Naive thymus-derived CD4-positive, alpha-beta T cell (primary cell): ENCODE data around the gene CCDC120. TPM values are rescaled to one million over a fixed set of nuclear protein-coding genes. Genes with fewer than 3 reads are reported as not detected.

Experiments
- ATAC-seq: fragments of 150-1000 bp; cut with Tn5 transposase; 2 replicates; pipeline ENCODE4 v1.10.0; 2021; ENCODE audit warnings: mild to moderate bottlenecking, moderate library complexity
- CTCF ChIA-PET: fragments of 350-600 bp; sonication (Branson Sonifier 250); formaldehyde crosslinking; loops from one replicate; lab custom pipeline; 2021; ENCODE audit warnings: antibody characterized with exemption; lab: Charles Lee
- POLR2A ChIA-PET: fragments of 350-600 bp; sonication (Branson Sonifier 250); formaldehyde crosslinking; loops from one replicate; lab custom pipeline; 2021; ENCODE audit warnings: antibody characterized with exemption, inconsistent platforms; lab: Charles Lee
- DNase-seq, 9 donors: peaks; one replicate each; pipeline versions ENCODE4 v3.0.0 to v3.0.0-alpha.2; 2020 to 2022; ENCODE audit warnings: mixed read lengths in 1 of 9
- H3K27ac ChIP-seq: one replicate; pipeline ENCODE4 v1.7.0; 2013; ENCODE audit warnings: mild to moderate bottlenecking, low read depth, low read length, moderate library complexity
- H3K27me3 ChIP-seq, 2 donors: one replicate each; pipeline ENCODE4 v1.7.0; 2013; ENCODE audit warnings: low read length in 2 of 2, mild to moderate bottlenecking in 2 of 2, moderate library complexity in 2 of 2; ENCODE audit not compliant: control insufficient read depth in 2 of 2, insufficient read depth in 2 of 2
- H3K36me3 ChIP-seq, 3 experiments: 1 replicate in 2 of 3; 2 replicates in 1 of 3; pipeline ENCODE4 v1.7.0; 2013; ENCODE audit warnings: low read length in 3 of 3, mild to moderate bottlenecking in 3 of 3, moderate library complexity in 1 of 3; ENCODE audit not compliant: insufficient read depth in 3 of 3, control insufficient read depth in 2 of 3
- H3K4me1 ChIP-seq, 2 donors: one replicate each; pipeline ENCODE4 v1.7.0; 2013; ENCODE audit warnings: low read length in 2 of 2, mild to moderate bottlenecking in 2 of 2, moderate library complexity in 1 of 2; ENCODE audit not compliant: control insufficient read depth in 2 of 2, insufficient read depth in 2 of 2
- H3K4me3 ChIP-seq: 2 replicates; pipeline ENCODE4 v1.7.0; 2013; ENCODE audit warnings: mild to moderate bottlenecking, low read length
- H3K9me3 ChIP-seq, 3 experiments: 1 replicate in 2 of 3; 2 replicates in 1 of 3; pipeline ENCODE4 v1.7.0; 2013; ENCODE audit warnings: low read length in 3 of 3; ENCODE audit not compliant: control insufficient read depth in 2 of 3
- H3K27ac Mint-ChIP-seq, 9 donors: one replicate each; pipeline ENCODE4 v1.8.0; 2020 to 2022; ENCODE audit warnings: mixed read lengths in 9 of 9, mild to moderate bottlenecking in 8 of 9, moderate library complexity in 5 of 9, inconsistent platforms in 2 of 9
- H3K27me3 Mint-ChIP-seq, 5 donors: one replicate each; pipeline ENCODE4 v1.8.0; 2021 to 2022; ENCODE audit warnings: mixed read lengths in 5 of 5, mild to moderate bottlenecking in 1 of 5
- H3K36me3 Mint-ChIP-seq, 5 donors: one replicate each; pipeline ENCODE4 v1.8.0; 2020 to 2022; ENCODE audit warnings: mixed read lengths in 5 of 5, mild to moderate bottlenecking in 3 of 5, inconsistent platforms in 1 of 5
- H3K4me1 Mint-ChIP-seq, 7 donors: one replicate each; pipeline ENCODE4 v1.8.0; 2020 to 2022; ENCODE audit warnings: mixed read lengths in 7 of 7, mild to moderate bottlenecking in 3 of 7, inconsistent platforms in 1 of 7
- H3K4me3 Mint-ChIP-seq, 10 donors: one replicate each; pipeline ENCODE4 v1.8.0; 2020 to 2022; ENCODE audit warnings: mild to moderate bottlenecking in 10 of 10, mixed read lengths in 10 of 10, moderate library complexity in 6 of 10, inconsistent platforms in 2 of 10
- H3K9me3 Mint-ChIP-seq, 11 donors: one replicate each; pipeline ENCODE4 v1.8.0; 2020 to 2022; ENCODE audit warnings: mixed read lengths in 11 of 11, mild to moderate bottlenecking in 4 of 11, inconsistent platforms in 1 of 11, moderate library complexity in 1 of 11
- intact Hi-C, 2 donors: fragments of 100-400 bp; cut with micrococcal nuclease; formaldehyde crosslinking; loops; one replicate each; pipeline ENCODE4 v1.15.1; 2023
- polyA plus RNA-seq, 2 donors: library from polyadenylated mRNA; unstranded; fragments of 300-500 nt; fragmentation: Illumina TruSeq; gene quantifications; one replicate each; pipeline ENCODE4 v1.2.3, GENCODE V29; 2021
- total RNA-seq, 6 experiments: library from RNA in 5 of 6; stranded (reverse) in 5 of 6; gene quantifications; 1 replicate in 5 of 6; 2 replicates in 1 of 6; pipeline ENCODE4 v1.2.3 and lab custom pipeline; 2021 to 2026

The CCDC120 gene
- total and polyA plus RNA-seq, 7 experiments from 2014 or later: 1.3 to 15.1 (median 11.0) TPM

GRCh38 chrX:49116716-49117115, 57.9 kb downstream of the CCDC120 start:
- ATAC-seq (no peak), DNase-seq (no peak)
- Histone ChIP-seq H3K4me3 (peak overlapping the region; percentile 39), H3K27ac (peak overlapping the region; percentile 57), H3K27me3 (no peaks in the 10 kb centered on the region), H3K4me1 (peaks cover 11 to 14% of the 10 kb centered on the region in 2 donors), H3K36me3 (peaks cover 0 to 52% (median 2%) of the 10 kb centered on the region in 3 experiments), H3K9me3 (no peaks in the 10 kb centered on the region)
- intact Hi-C loops: no loop called here
- H3K27ac Mint-ChIP-seq: peak overlapping the region in 5 of 9 donors; percentile 51 to 98 (median 83)
- H3K9me3 Mint-ChIP-seq: peaks cover 0 to 1% (median 0%) of the 10 kb centered on the region in 11 donors
- POLR2A ChIA-PET: no interaction called here
- H3K4me1 Mint-ChIP-seq: peaks cover 21 to 38% (median 28%) of the 10 kb centered on the region in 7 donors
- H3K36me3 Mint-ChIP-seq: peaks cover 4 to 40% (median 15%) of the 10 kb centered on the region in 5 donors
- CTCF ChIA-PET: no interaction called here
- peak overlapping the region in 8 of 10 donors; percentile 53 to 98 (median 86) for H3K4me3 Mint-ChIP-seq
- no peaks in the 10 kb centered on the region for H3K27me3 Mint-ChIP-seq

- DNase-seq: no peak
- ATAC-seq: no peak
- no peaks in the 10 kb centered on the region for H3K9me3 ChIP-seq
- ChIA-PET POLR2A (no interaction called here), CTCF (no interaction called here)
- H3K27me3 ChIP-seq: no peaks in the 10 kb centered on the region
- peak overlapping the region; percentile 84 to 98 (median 94) for H3K27ac Mint-ChIP-seq
- H3K4me1 Mint-ChIP-seq: peaks cover 25 to 47% (median 29%) of the 10 kb centered on the region in 7 donors
- peaks cover 4 to 38% (median 14%) of the 10 kb centered on the region in 5 donors for H3K36me3 Mint-ChIP-seq
- peaks cover 11 to 16% of the 10 kb centered on the region in 2 donors for H3K4me1 ChIP-seq
- H3K27ac ChIP-seq: peak overlapping the region; percentile 57
- peaks cover 0 to 49% (median 0%) of the 10 kb centered on the region in 3 experiments for H3K36me3 ChIP-seq
- H3K4me3 Mint-ChIP-seq: peak overlapping the region; percentile 78 to 98 (median 88)
- H3K9me3 Mint-ChIP-seq: peaks cover 0 to 1% (median 0%) of the 10 kb centered on the region in 11 donors
- peak overlapping the region; percentile 39 for H3K4me3 ChIP-seq
- H3K27me3 Mint-ChIP-seq: no peaks in the 10 kb centered on the region
- intact Hi-C loops: no loop called here
Measured at GRCh38 chrX:49117581-49117980, 58.8 kb downstream of the CCDC120 start.

Other genes with a start within 250 kb of the CCDC120 start
- not detected for gene ERAS, start 232.5 kb upstream of the CCDC120 start, total RNA-seq
- gene ERAS, start 232.5 kb upstream of the CCDC120 start, polyA plus RNA-seq: not detected
- gene PCSK1N, start 223.4 kb upstream of the CCDC120 start, total RNA-seq: 10 to 100 TPM in 1 of 5 experiments, 1 to 10 TPM in 3, under 1 TPM in 1; 0.36 to 14.0 (median 3.5) TPM
- 1 to 10 TPM; 6.0 to 7.9 TPM for gene PCSK1N, start 223.4 kb upstream of the CCDC120 start, polyA plus RNA-seq
- 10 to 100 TPM; 41.1 to 46.6 (median 44.2) TPM for gene TIMM17B, start 161.2 kb upstream of the CCDC120 start, total RNA-seq
- 10 to 100 TPM; 55.8 to 57.0 TPM for gene TIMM17B, start 161.2 kb upstream of the CCDC120 start, polyA plus RNA-seq
- gene PQBP1, start 161.1 kb upstream of the CCDC120 start, total RNA-seq: 10 to 100 TPM; 64.1 to 89.5 (median 74.6) TPM
- 100 to 1,000 TPM; 110 to 125 TPM for gene PQBP1, start 161.1 kb upstream of the CCDC120 start, polyA plus RNA-seq
- gene SLC35A2, start 147.4 kb upstream of the CCDC120 start, total RNA-seq: 10 to 100 TPM; 13.9 to 36.7 (median 18.5) TPM
- gene SLC35A2, start 147.4 kb upstream of the CCDC120 start, polyA plus RNA-seq: 1 to 10 TPM; 6.7 to 8.1 TPM
- 100 to 1,000 TPM; 144 to 321 (median 276) TPM for gene PIM2, start 140.0 kb upstream of the CCDC120 start, total RNA-seq
- gene PIM2, start 140.0 kb upstream of the CCDC120 start, polyA plus RNA-seq: 100 to 1,000 TPM; 401 to 463 TPM
- 10 to 100 TPM; 62.5 to 95.5 (median 90.4) TPM for gene OTUD5, start 101.4 kb upstream of the CCDC120 start, total RNA-seq
- 10 to 100 TPM; 17.2 to 33.8 TPM for gene OTUD5, start 101.4 kb upstream of the CCDC120 start, polyA plus RNA-seq
- 1 to 10 TPM; 1.4 to 5.8 (median 2.3) TPM for gene KCND1, start 87.2 kb upstream of the CCDC120 start, total RNA-seq
- under 1 TPM in 1 of 2 donors, not detected in 1; 0.07 TPM for gene KCND1, start 87.2 kb upstream of the CCDC120 start, polyA plus RNA-seq
- gene GRIPAP1, start 56.7 kb upstream of the CCDC120 start, total RNA-seq: 100 to 1,000 TPM; 103 to 108 (median 105) TPM
- gene GRIPAP1, start 56.7 kb upstream of the CCDC120 start, polyA plus RNA-seq: 10 to 100 TPM; 13.6 to 24.9 TPM
- 10 to 100 TPM; 26.2 to 54.2 (median 30.5) TPM for gene TFE3, start 15.6 kb upstream of the CCDC120 start, total RNA-seq
- gene TFE3, start 15.6 kb upstream of the CCDC120 start, polyA plus RNA-seq: 1 to 10 TPM; 2.2 to 4.3 TPM
- gene PRAF2, start 15.0 kb downstream of the CCDC120 start, total RNA-seq: 10 to 100 TPM; 15.9 to 28.3 (median 20.4) TPM
- gene PRAF2, start 15.0 kb downstream of the CCDC120 start, polyA plus RNA-seq: 10 to 100 TPM; 46.1 to 56.4 TPM
- gene WDR45, start 20.9 kb downstream of the CCDC120 start, total RNA-seq: 100 to 1,000 TPM in 2 of 5 experiments, 10 to 100 TPM in 3; 51.4 to 115 (median 80.0) TPM
- 10 to 100 TPM; 38.3 to 54.2 TPM for gene WDR45, start 20.9 kb downstream of the CCDC120 start, polyA plus RNA-seq
- gene GPKOW, start 64.7 kb downstream of the CCDC120 start, total RNA-seq: 10 to 100 TPM; 11.3 to 30.9 (median 18.9) TPM
- gene GPKOW, start 64.7 kb downstream of the CCDC120 start, polyA plus RNA-seq: 10 to 100 TPM; 30.7 to 42.4 TPM
- 1 to 10 TPM; 1.5 to 2.6 (median 2.1) TPM for gene MAGIX, start 103.8 kb downstream of the CCDC120 start, total RNA-seq
- gene MAGIX, start 103.8 kb downstream of the CCDC120 start, polyA plus RNA-seq: 1 to 10 TPM in 1 of 2 donors, under 1 TPM in 1; 0.38 to 1.0 TPM
- gene PLP2, start 112.9 kb downstream of the CCDC120 start, total RNA-seq: 100 to 1,000 TPM in 1 of 5 experiments, 10 to 100 TPM in 4; 64.2 to 132 (median 90.5) TPM
- 100 to 1,000 TPM; 100 to 129 TPM for gene PLP2, start 112.9 kb downstream of the CCDC120 start, polyA plus RNA-seq
- gene PRICKLE3, start 127.4 kb downstream of the CCDC120 start, total RNA-seq: 10 to 100 TPM in 1 of 5 experiments, 1 to 10 TPM in 4; 7.2 to 19.8 (median 9.2) TPM
- gene PRICKLE3, start 127.4 kb downstream of the CCDC120 start, polyA plus RNA-seq: 1 to 10 TPM; 1.4 to 4.2 TPM
- gene SYP, start 141.2 kb downstream of the CCDC120 start, total RNA-seq: 1 to 10 TPM in 3 of 5 experiments, under 1 TPM in 2; 0.35 to 2.2 (median 1.1) TPM
- gene SYP, start 141.2 kb downstream of the CCDC120 start, polyA plus RNA-seq: under 1 TPM; 0.26 to 0.53 TPM
- 1 to 10 TPM in 4 of 5 experiments, under 1 TPM in 1; 0.58 to 2.2 (median 1.3) TPM for gene CACNA1F, start 174.3 kb downstream of the CCDC120 start, total RNA-seq
- under 1 TPM in 1 of 2 donors, not detected in 1; 0.12 TPM for gene CACNA1F, start 174.3 kb downstream of the CCDC120 start, polyA plus RNA-seq
- gene CCDC22, start 176.5 kb downstream of the CCDC120 start, total RNA-seq: 10 to 100 TPM; 19.0 to 34.0 (median 27.6) TPM
- gene CCDC22, start 176.5 kb downstream of the CCDC120 start, polyA plus RNA-seq: 10 to 100 TPM; 25.3 to 34.9 TPM
- 10 to 100 TPM in 1 of 5 experiments, 1 to 10 TPM in 2, under 1 TPM in 2; 0.50 to 25.3 (median 1.7) TPM for gene FOXP3, start 205.7 kb downstream of the CCDC120 start, total RNA-seq
- under 1 TPM; 0.35 to 0.41 TPM for gene FOXP3, start 205.7 kb downstream of the CCDC120 start, polyA plus RNA-seq
- gene PPP1R3F, start 210.8 kb downstream of the CCDC120 start, total RNA-seq: 10 to 100 TPM in 3 of 5 experiments, 1 to 10 TPM in 2; 8.9 to 16.3 (median 12.3) TPM
- gene PPP1R3F, start 210.8 kb downstream of the CCDC120 start, polyA plus RNA-seq: 1 to 10 TPM; 9.1 to 9.5 TPM
- gene GAGE10, start 244.6 kb downstream of the CCDC120 start, total RNA-seq: not detected
- not detected for gene GAGE10, start 244.6 kb downstream of the CCDC120 start, polyA plus RNA-seq